Lung (tissue), 12 donors: Measurements from ENCODE around the gene LDLR. TPM values are rescaled to one million over a fixed set of nuclear protein-coding genes. Genes with fewer than 3 reads are reported as not detected.
A peak's percentile ranks its signal among the peaks of the same experiment; 100 is the strongest.

ENCODE experiments used
- ATAC-seq: fragments of 200-7000 bp; cut with Tn5 transposase; one replicate; pipeline ENCODE4 v1.9.1; 2020; ENCODE audit warnings: moderate number of reproducible peaks; ENCODE audit not compliant: insufficient read depth, low FRiP score
- DNase-seq, 3 donors: peaks; one replicate each; pipeline ENCODE4 v3.0.0-alpha.2; 2013 to 2017
- H3K27ac ChIP-seq, 2 donors: one replicate each; pipeline ENCODE4 v1.5.1; 2013; ENCODE audit warnings: mild to moderate bottlenecking in 2 of 2, moderate library complexity in 2 of 2, control low read depth in 1 of 2, inconsistent platforms in 1 of 2, low read depth in 1 of 2, low read length in 1 of 2
- H3K27me3 ChIP-seq, 3 donors: one replicate each; pipeline ENCODE4 v1.5.1; 2013; ENCODE audit warnings: low read length in 2 of 3; ENCODE audit not compliant: control insufficient read depth in 3 of 3, insufficient read depth in 3 of 3
- H3K36me3 ChIP-seq, 4 donors: one replicate each; pipeline ENCODE4 v1.5.1; 2013; ENCODE audit warnings: low read length in 4 of 4, mild to moderate bottlenecking in 1 of 4, moderate library complexity in 1 of 4; ENCODE audit not compliant: control insufficient read depth in 4 of 4, insufficient read depth in 4 of 4
- H3K4me1 ChIP-seq, 5 donors: one replicate each; pipeline ENCODE4 v1.5.1; 2013; ENCODE audit warnings: low read length in 5 of 5, mild to moderate bottlenecking in 2 of 5, moderate library complexity in 1 of 5; ENCODE audit not compliant: control insufficient read depth in 5 of 5, insufficient read depth in 5 of 5
- H3K4me3 ChIP-seq: one replicate; pipeline ENCODE4 v1.5.1; 2013; ENCODE audit warnings: mild to moderate bottlenecking, control low read depth, moderate library complexity
- H3K9ac ChIP-seq, 2 donors: one replicate each; pipeline ENCODE4 v1.5.1; 2013; ENCODE audit warnings: low read length in 2 of 2, control low read depth in 1 of 2; ENCODE audit not compliant: insufficient read depth in 1 of 2
- H3K9me3 ChIP-seq, 4 donors: one replicate each; pipeline ENCODE4 v1.5.1; 2013; ENCODE audit warnings: low read length in 3 of 4, mild to moderate bottlenecking in 1 of 4, moderate library complexity in 1 of 4; ENCODE audit not compliant: control insufficient read depth in 4 of 4, insufficient read depth in 3 of 4
- CTCF ChIP-seq: IDR thresholded peaks from 2 replicates; pipeline ENCODE4 v1.5.1; 2012; ENCODE audit warnings: mild to moderate bottlenecking; ENCODE audit errors: control extremely low read depth, extremely low read depth
- WGBS, 2 donors: extraction: QIAGEN DNeasy Blood & Tissue Kit; methylation state at CpG; one replicate each; pipeline ENCODE4 v1.1.7; 2013; 5-methylcytosine and 5-hydroxymethylcytosine counted together
- polyA plus RNA-seq, 2 donors: library from polyadenylated mRNA; stranded (reverse); fragments of 200-250 nt; gene quantifications; one replicate each; pipeline ENCODE4 v1.2.1, GENCODE V29; 2013
- total RNA-seq, 2 donors: library from RNA; depleted of rRNA in 1 of 2; stranded (reverse); fragments of >200 nt in 1 of 2; gene quantifications; one replicate each; pipeline ENCODE4 v1.2.1, GENCODE V29; 2014 to 2021
- donor health status: control.
- donor health status: control.
- donor health status: Bipolar disorder and iron deficiency.
- donor health status: healthy.
- donor health status: DM: yes; HTN: yes; CAD: no.

LDLR gene
- total and polyA plus RNA-seq, 4 donors, result 52.1 to 271 (median 201) TPM

- ATAC-seq (no peak), DNase-seq (no peak)
- Histone ChIP-seq H3K4me3 (no peak overlapping the region), H3K4me1 (no peaks in the 10 kb centered on the region), H3K36me3 (peaks cover 0 to 23% (median 5%) of the 10 kb centered on the region in 4 donors), H3K9ac (no peak overlapping the region), H3K27me3 (no peaks in the 10 kb centered on the region), H3K27ac (no peak overlapping the region), H3K9me3 (peaks cover 0 to 6% (median 0%) of the 10 kb centered on the region in 4 donors)
- TF ChIP-seq CTCF, result no peak
- WGBS, 2 donors, result 92 to 95% methylated on average over 8 of the region's 8 CpGs
These were observed 21.7 kb upstream of the LDLR start for GRCh38 chr19:11067356-11068113.

- no peak for DNase-seq
- ATAC-seq, result peak; percentile 11
- Histone ChIP-seq H3K9ac (no peak overlapping the region), H3K9me3 (peaks cover 0 to 6% (median 0%) of the 10 kb centered on the region in 4 donors), H3K4me3 (no peak overlapping the region), H3K36me3 (peaks cover 0 to 23% (median 3%) of the 10 kb centered on the region in 4 donors), H3K27me3 (no peaks in the 10 kb centered on the region), H3K27ac (no peak overlapping the region), H3K4me1 (peaks cover 0 to 3% (median 0%) of the 10 kb centered on the region in 5 donors)
- 51 to 77% methylated on average over 9 of the region's 9 CpGs for WGBS, 2 donors
- TF ChIP-seq CTCF, result no peak
These were observed 19.7 kb upstream of the LDLR start for GRCh38 chr19:11069561-11069960.

- TF ChIP-seq CTCF, result no peak
- H3K27ac ChIP-seq, result no peak overlapping the region
These were observed 19.1 kb upstream of the LDLR start for GRCh38 chr19:11070123-11070522.

More at GRCh38 chr19:11070123-11070522, 19.1 kb upstream of the LDLR start:
- WGBS, 2 donors, result 89 to 95% methylated on average over 4 of the region's 4 CpGs
- H3K4me1 ChIP-seq, result peaks cover 0 to 3% (median 0%) of the 10 kb centered on the region in 5 donors
- no peaks in the 10 kb centered on the region for H3K27me3 ChIP-seq
- no peak for ATAC-seq
- H3K36me3 ChIP-seq, result peaks cover 0 to 17% (median 3%) of the 10 kb centered on the region in 4 donors
- DNase-seq, result no peak
- H3K9me3 ChIP-seq, result peaks cover 0 to 6% (median 0%) of the 10 kb centered on the region in 4 donors
- no peak overlapping the region for H3K9ac ChIP-seq
- H3K4me3 ChIP-seq, result no peak overlapping the region
